Ishikawa (cell line): ENCODE results near the gene WIPI1.

Source experiments
- EP300 ChIP-seq: IDR thresholded peaks from 2 replicates; pipeline ENCODE4 v1.6.1; 2012; ENCODE audit warnings: borderline replicate concordance
- MAX ChIP-seq: IDR thresholded peaks from 2 replicates; pipeline ENCODE4 v1.6.1; 2012
- RAD21 ChIP-seq: IDR thresholded peaks from 2 replicates; pipeline ENCODE4 v1.6.1; 2012; ENCODE audit warnings: low read depth
- TAF1 ChIP-seq: IDR thresholded peaks from 2 replicates; pipeline ENCODE4 v1.6.1; 2012; ENCODE audit warnings: low read depth, mild to moderate bottlenecking
- USF1 ChIP-seq: IDR thresholded peaks from 2 replicates; pipeline ENCODE4 v1.6.1; 2012
- TF ChIP-seq, protein P1 (sequence below): IDR thresholded peaks from 2 replicates; pipeline ENCODE4 v1.6.1; 2012; ENCODE audit warnings: low read depth, mild to moderate bottlenecking

DNA sequence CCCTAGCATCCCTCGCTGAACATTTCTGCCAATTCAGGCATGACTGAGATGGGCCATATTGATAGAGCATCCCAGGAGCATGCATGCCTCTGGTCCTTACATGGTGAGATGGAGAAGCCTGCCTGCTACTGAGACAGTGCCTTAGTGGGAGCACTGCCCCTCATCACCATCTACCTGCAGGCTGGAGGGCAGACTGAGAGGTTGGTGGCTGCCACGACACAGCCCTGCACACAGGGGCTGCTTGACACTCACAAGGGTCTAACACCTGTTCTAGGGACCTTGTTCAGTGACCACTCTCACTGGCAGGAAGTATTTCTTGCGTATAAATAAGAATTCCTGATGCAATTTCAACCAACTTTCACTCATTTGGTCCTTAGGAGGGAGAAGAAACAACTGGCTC, 34.0 kb downstream of the WIPI1 start:
- no peak for TF ChIP-seq USF1
- no peak for TF ChIP-seq MAX
- no peak for TF ChIP-seq TAF1
- no peak for TF ChIP-seq EP300
- no peak for TF ChIP-seq RAD21
- TF ChIP-seq, protein P1, sequence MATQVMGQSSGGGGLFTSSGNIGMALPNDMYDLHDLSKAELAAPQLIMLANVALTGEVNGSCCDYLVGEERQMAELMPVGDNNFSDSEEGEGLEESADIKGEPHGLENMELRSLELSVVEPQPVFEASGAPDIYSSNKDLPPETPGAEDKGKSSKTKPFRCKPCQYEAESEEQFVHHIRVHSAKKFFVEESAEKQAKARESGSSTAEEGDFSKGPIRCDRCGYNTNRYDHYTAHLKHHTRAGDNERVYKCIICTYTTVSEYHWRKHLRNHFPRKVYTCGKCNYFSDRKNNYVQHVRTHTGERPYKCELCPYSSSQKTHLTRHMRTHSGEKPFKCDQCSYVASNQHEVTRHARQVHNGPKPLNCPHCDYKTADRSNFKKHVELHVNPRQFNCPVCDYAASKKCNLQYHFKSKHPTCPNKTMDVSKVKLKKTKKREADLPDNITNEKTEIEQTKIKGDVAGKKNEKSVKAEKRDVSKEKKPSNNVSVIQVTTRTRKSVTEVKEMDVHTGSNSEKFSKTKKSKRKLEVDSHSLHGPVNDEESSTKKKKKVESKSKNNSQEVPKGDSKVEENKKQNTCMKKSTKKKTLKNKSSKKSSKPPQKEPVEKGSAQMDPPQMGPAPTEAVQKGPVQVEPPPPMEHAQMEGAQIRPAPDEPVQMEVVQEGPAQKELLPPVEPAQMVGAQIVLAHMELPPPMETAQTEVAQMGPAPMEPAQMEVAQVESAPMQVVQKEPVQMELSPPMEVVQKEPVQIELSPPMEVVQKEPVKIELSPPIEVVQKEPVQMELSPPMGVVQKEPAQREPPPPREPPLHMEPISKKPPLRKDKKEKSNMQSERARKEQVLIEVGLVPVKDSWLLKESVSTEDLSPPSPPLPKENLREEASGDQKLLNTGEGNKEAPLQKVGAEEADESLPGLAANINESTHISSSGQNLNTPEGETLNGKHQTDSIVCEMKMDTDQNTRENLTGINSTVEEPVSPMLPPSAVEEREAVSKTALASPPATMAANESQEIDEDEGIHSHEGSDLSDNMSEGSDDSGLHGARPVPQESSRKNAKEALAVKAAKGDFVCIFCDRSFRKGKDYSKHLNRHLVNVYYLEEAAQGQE, result no peak
